Raji (cell line): Measurements from ENCODE around the gene PXDN.

ENCODE experiments used
- POLR2A ChIP-seq: IDR thresholded peaks from 2 replicates; pipeline ENCODE4 v1.6.1; 2011; ENCODE audit warnings: low read depth, low read length, control low read depth; ENCODE audit not compliant: insufficient read depth

Gene PXDN

GRCh38 chr2:1744446-1745170 is at the start of gene PXDN:
TSS of gene PXDN (minus strand) at chr2:1744515. CDS start at chr2:1744455, 60 bp downstream.
- TF ChIP-seq POLR2A: no peak

GRCh38 chr2:1793868-1794445 is 49.6 kb upstream of the PXDN start:
- TF ChIP-seq POLR2A: no peak

GRCh38 chr2:1793001-1793867 is 48.9 kb upstream of the PXDN start:
- no peak for TF ChIP-seq POLR2A

- no peak for TF ChIP-seq POLR2A
These were observed 47.5 kb upstream of the PXDN start for GRCh38 chr2:1791685-1792435.

GRCh38 chr2:1791006-1791605 is 46.8 kb upstream of the PXDN start:
- no peak for TF ChIP-seq POLR2A

- TF ChIP-seq POLR2A: no peak
These were observed 46.2 kb upstream of the PXDN start for GRCh38 chr2:1790473-1790872.

GRCh38 chr2:1789610-1790009 is 45.3 kb upstream of the PXDN start:
- TF ChIP-seq POLR2A: no peak

GRCh38 chr2:1788478-1788959 is 44.2 kb upstream of the PXDN start:
- TF ChIP-seq POLR2A: no peak

- no peak for TF ChIP-seq POLR2A
These were observed 43.6 kb upstream of the PXDN start for GRCh38 chr2:1787755-1788477.

GRCh38 chr2:1784986-1785617 is 40.8 kb upstream of the PXDN start:
- TF ChIP-seq POLR2A: no peak

- TF ChIP-seq POLR2A: no peak
These were observed 39.8 kb upstream of the PXDN start for GRCh38 chr2:1784087-1784486.

- no peak for TF ChIP-seq POLR2A
These were observed 38.2 kb upstream of the PXDN start for GRCh38 chr2:1782514-1782913.

- no peak for TF ChIP-seq POLR2A
These were observed 37.2 kb upstream of the PXDN start for GRCh38 chr2:1781291-1782080.

- no peak for TF ChIP-seq POLR2A
These were observed 36.4 kb upstream of the PXDN start for GRCh38 chr2:1780693-1781092.
